ENCODE data around the gene RHOBTB1. TPM values are rescaled to one million over a fixed set of nuclear protein-coding genes. Genes with fewer than 3 reads are reported as not detected.
A peak's percentile ranks its signal among the peaks of the same experiment; 100 is the strongest.

The RHOBTB1 gene, protein sequence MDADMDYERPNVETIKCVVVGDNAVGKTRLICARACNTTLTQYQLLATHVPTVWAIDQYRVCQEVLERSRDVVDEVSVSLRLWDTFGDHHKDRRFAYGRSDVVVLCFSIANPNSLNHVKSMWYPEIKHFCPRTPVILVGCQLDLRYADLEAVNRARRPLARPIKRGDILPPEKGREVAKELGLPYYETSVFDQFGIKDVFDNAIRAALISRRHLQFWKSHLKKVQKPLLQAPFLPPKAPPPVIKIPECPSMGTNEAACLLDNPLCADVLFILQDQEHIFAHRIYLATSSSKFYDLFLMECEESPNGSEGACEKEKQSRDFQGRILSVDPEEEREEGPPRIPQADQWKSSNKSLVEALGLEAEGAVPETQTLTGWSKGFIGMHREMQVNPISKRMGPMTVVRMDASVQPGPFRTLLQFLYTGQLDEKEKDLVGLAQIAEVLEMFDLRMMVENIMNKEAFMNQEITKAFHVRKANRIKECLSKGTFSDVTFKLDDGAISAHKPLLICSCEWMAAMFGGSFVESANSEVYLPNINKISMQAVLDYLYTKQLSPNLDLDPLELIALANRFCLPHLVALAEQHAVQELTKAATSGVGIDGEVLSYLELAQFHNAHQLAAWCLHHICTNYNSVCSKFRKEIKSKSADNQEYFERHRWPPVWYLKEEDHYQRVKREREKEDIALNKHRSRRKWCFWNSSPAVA
- not detected for total RNA-seq

GRCh38 chr10:60944058-60944909, at the start of gene RHOBTB1:
Gene RHOBTB1, minus strand, starts transcription at chr10:60944185. Its CDS starts 32,643 bp downstream, at chr10:60911542.
- Mint-ChIP-seq H3K9me3 (no peaks in the 10 kb centered on the region), H3K27me3 (ENCODE audit: low read depth) (peaks cover 62% of the 10 kb centered on the region), H3K36me3 (ENCODE audit: low read depth) (no peaks in the 10 kb centered on the region), H3K4me3 (peak within 1 kb of the TSS; percentile 62), H3K27ac (no peak within 1 kb of the TSS), H3K4me1 (ENCODE audit: low read depth) (peaks cover 8% of the 10 kb centered on the region)
- intact Hi-C loops (cut with micrococcal nuclease), result loop anchor here (5.0 kb wide), 1 partner anchor 127 kb away; no protein-coding TSS in a partner anchor
- peak; percentile 33 for DNase-seq
- CTCF ChIA-PET, result no interaction called here

GRCh38 chr10:60992636-60993035, 48.7 kb upstream of the RHOBTB1 start:
- peaks cover 8% of the 10 kb centered on the region for H3K27me3 Mint-ChIP-seq (ENCODE audit: low read depth)
- H3K36me3 Mint-ChIP-seq (ENCODE audit: low read depth), result no peaks in the 10 kb centered on the region
- no peaks in the 10 kb centered on the region for H3K9me3 Mint-ChIP-seq
- no peak for DNase-seq
- H3K27ac Mint-ChIP-seq, result no peak overlapping the region
- CTCF ChIA-PET, result no interaction called here
- intact Hi-C loops (cut with micrococcal nuclease), result no loop called here
- no peaks in the 10 kb centered on the region for H3K4me1 Mint-ChIP-seq (ENCODE audit: low read depth)
- H3K4me3 Mint-ChIP-seq, result no peak overlapping the region

- H3K4me1 Mint-ChIP-seq (ENCODE audit: low read depth), result no peaks in the 10 kb centered on the region
- no peak overlapping the region for H3K27ac Mint-ChIP-seq
- no peak for DNase-seq
- CTCF ChIA-PET, result no interaction called here
- no peaks in the 10 kb centered on the region for H3K9me3 Mint-ChIP-seq
- no peaks in the 10 kb centered on the region for H3K36me3 Mint-ChIP-seq (ENCODE audit: low read depth)
- no peak overlapping the region for H3K4me3 Mint-ChIP-seq
- intact Hi-C loops (cut with micrococcal nuclease), result no loop called here
- peaks cover 5% of the 10 kb centered on the region for H3K27me3 Mint-ChIP-seq (ENCODE audit: low read depth)
Measured at GRCh38 chr10:60990663-60991062, 46.7 kb upstream of the RHOBTB1 start.

DNA sequence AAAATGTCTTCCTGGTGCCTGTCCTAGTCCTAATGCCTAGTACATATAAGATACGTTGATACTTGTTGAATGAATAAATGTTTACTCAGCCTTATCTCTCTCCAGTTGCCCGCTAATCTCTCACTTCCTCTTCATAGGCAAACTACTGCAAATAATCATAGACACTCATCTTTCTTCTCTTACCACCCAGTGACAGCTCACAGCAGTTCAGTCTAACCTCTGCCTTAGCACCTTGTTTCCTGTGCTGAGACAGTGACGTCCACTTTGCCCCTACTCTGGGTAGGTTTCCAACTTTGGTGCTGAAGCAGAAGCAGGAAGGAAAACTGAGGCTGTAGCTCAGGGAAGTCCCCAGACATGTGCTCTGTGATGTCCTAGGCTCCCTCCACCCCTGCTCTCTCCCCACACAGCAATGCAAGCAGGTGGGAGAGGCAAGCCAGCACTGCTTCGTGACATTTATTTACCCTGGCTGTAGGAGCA, 45.5 kb upstream of the RHOBTB1 start:
- H3K4me3 Mint-ChIP-seq, result no peak overlapping the region
- H3K36me3 Mint-ChIP-seq (ENCODE audit: low read depth), result no peaks in the 10 kb centered on the region
- no peak overlapping the region for H3K27ac Mint-ChIP-seq
- intact Hi-C loops (cut with micrococcal nuclease), result no loop called here
- no peaks in the 10 kb centered on the region for H3K9me3 Mint-ChIP-seq
- CTCF ChIA-PET, result no interaction called here
- no peak for DNase-seq
- no peaks in the 10 kb centered on the region for H3K4me1 Mint-ChIP-seq (ENCODE audit: low read depth)
- peaks cover 5% of the 10 kb centered on the region for H3K27me3 Mint-ChIP-seq (ENCODE audit: low read depth)

DNA sequence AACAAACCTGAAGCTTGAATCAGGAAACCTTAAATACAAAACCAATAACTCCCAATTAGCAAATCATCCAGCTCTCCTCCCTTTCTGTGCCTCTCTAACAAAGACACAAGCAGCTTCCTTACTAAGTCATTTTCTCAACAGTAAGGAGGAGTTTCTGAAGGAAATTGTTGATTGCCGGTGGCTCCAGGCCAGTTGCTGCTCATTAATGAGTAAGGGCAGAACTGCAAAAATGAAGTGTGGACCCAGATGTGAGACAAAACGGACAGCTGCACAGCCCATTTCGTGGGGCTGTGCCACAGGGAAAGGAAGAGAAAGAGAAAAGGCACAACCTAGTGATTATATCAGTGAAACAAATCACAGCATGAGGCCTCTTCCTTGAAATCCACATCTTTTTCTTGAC, 42.8 kb upstream of the RHOBTB1 start:
- intact Hi-C loops (cut with micrococcal nuclease), result no loop called here
- Mint-ChIP-seq H3K9me3 (no peaks in the 10 kb centered on the region), H3K4me1 (ENCODE audit: low read depth) (no peaks in the 10 kb centered on the region), H3K27me3 (ENCODE audit: low read depth) (peaks cover 5% of the 10 kb centered on the region), H3K36me3 (ENCODE audit: low read depth) (no peaks in the 10 kb centered on the region), H3K4me3 (no peak overlapping the region), H3K27ac (no peak overlapping the region)
- CTCF ChIA-PET, result no interaction called here
- DNase-seq, result no peak

GRCh38 chr10:60985951-60986350, 42.0 kb upstream of the RHOBTB1 start:
- no peak for DNase-seq
- intact Hi-C loops (cut with micrococcal nuclease), result no loop called here
- H3K27ac Mint-ChIP-seq, result no peak overlapping the region

GRCh38 chr10:60980997-60981396, 37.0 kb upstream of the RHOBTB1 start:
- no peaks in the 10 kb centered on the region for H3K36me3 Mint-ChIP-seq (ENCODE audit: low read depth)
- intact Hi-C loops (cut with micrococcal nuclease), result no loop called here
- H3K27me3 Mint-ChIP-seq (ENCODE audit: low read depth), result peaks cover 4% of the 10 kb centered on the region
- H3K9me3 Mint-ChIP-seq, result no peaks in the 10 kb centered on the region
- no peak for DNase-seq
- CTCF ChIA-PET, result interaction anchor here (0.6 kb wide), 1 partner anchor 417 kb away, joined by 3 read pairs; no protein-coding TSS in a partner anchor
- H3K27ac Mint-ChIP-seq, result no peak overlapping the region
- H3K4me1 Mint-ChIP-seq (ENCODE audit: low read depth), result no peaks in the 10 kb centered on the region
- H3K4me3 Mint-ChIP-seq, result no peak overlapping the region

More at GRCh38 chr10:60985951-60986350, 42.0 kb upstream of the RHOBTB1 start:
- Mint-ChIP-seq H3K36me3 (ENCODE audit: low read depth) (no peaks in the 10 kb centered on the region), H3K4me3 (no peak overlapping the region), H3K9me3 (no peaks in the 10 kb centered on the region), H3K4me1 (ENCODE audit: low read depth) (no peaks in the 10 kb centered on the region), H3K27me3 (ENCODE audit: low read depth) (peaks cover 5% of the 10 kb centered on the region)
- CTCF ChIA-PET, result no interaction called here

GRCh38 chr10:60979667-60980104, 35.7 kb upstream of the RHOBTB1 start:
- Mint-ChIP-seq H3K4me1 (ENCODE audit: low read depth) (peaks cover 4% of the 10 kb centered on the region), H3K4me3 (no peak overlapping the region), H3K27ac (no peak overlapping the region), H3K36me3 (ENCODE audit: low read depth) (no peaks in the 10 kb centered on the region), H3K27me3 (ENCODE audit: low read depth) (peaks cover 7% of the 10 kb centered on the region), H3K9me3 (no peaks in the 10 kb centered on the region)
- CTCF ChIA-PET, result no interaction called here
- DNase-seq, result no peak
- intact Hi-C loops (cut with micrococcal nuclease), result loop anchor here (10.0 kb wide), 1 partner anchor 905 kb away; no protein-coding TSS in a partner anchor

- intact Hi-C loops (cut with micrococcal nuclease), result loop anchor here (10.0 kb wide), 1 partner anchor 906 kb away; no protein-coding TSS in a partner anchor
- DNase-seq, result no peak
- H3K36me3 Mint-ChIP-seq (ENCODE audit: low read depth), result no peaks in the 10 kb centered on the region
- H3K27ac Mint-ChIP-seq, result no peak overlapping the region
- peaks cover 8% of the 10 kb centered on the region for H3K4me1 Mint-ChIP-seq (ENCODE audit: low read depth)
- no peak overlapping the region for H3K4me3 Mint-ChIP-seq
- CTCF ChIA-PET, result interaction anchor here (0.7 kb wide), 1 partner anchor 314 kb away, joined by 3 read pairs; no protein-coding TSS in a partner anchor
- H3K9me3 Mint-ChIP-seq, result no peaks in the 10 kb centered on the region
- peaks cover 7% of the 10 kb centered on the region for H3K27me3 Mint-ChIP-seq (ENCODE audit: low read depth)
Measured at GRCh38 chr10:60978287-60979115, 34.5 kb upstream of the RHOBTB1 start.

DNA sequence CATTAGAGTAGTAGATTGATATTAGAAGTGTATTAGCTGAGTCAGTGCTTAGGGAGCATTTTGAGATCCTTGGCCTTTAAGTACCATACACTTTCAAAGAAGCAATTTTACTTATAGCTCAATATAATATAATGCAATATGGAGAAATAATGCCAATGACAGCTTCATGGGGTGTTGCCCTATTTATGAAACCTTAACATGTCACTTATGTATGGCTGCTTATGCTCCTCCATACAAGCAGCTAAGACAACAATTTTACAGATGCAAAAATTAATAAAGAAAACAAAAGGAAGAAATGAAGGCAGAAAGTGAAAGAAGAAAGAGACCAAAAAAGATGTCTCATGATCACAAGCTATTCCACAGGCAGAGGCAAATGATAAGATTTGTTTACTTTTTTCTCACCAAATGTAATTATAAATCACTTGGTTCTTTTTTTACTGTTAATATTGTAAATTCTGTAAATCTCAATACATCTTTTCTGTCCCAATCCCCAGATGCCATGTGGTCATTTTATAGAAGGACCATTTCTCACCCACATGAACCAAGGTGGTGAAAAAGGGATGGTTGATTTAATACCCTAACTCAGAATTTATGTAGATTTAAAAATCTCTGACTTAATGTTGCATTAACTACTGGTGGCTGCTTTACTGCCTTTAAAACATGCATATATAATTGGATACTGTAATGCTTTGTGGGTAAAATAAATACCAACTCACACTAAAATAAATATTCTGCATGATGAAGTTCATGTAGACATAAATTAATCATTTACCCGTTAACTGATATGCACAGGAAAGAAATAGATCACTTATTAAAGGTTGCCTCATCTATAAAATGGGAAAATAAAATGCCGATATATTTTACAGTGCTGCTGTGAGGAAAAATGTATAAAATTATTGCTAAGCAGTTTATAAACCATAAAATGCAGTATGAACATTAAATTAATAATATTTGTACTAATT, 33.5 kb upstream of the RHOBTB1 start:
- Mint-ChIP-seq H3K27ac (no peak overlapping the region), H3K36me3 (ENCODE audit: low read depth) (no peaks in the 10 kb centered on the region), H3K27me3 (ENCODE audit: low read depth) (peaks cover 7% of the 10 kb centered on the region), H3K9me3 (no peaks in the 10 kb centered on the region), H3K4me3 (no peak overlapping the region), H3K4me1 (ENCODE audit: low read depth) (peaks cover 8% of the 10 kb centered on the region)
- DNase-seq, result no peak
- intact Hi-C loops (cut with micrococcal nuclease), result loop anchor here (10.0 kb wide), 1 partner anchor 907 kb away; no protein-coding TSS in a partner anchor
- CTCF ChIA-PET, result interaction anchor here (0.6 to 0.8 kb wide), 2 partner anchors 146 to 207 kb away, joined by 3 read pairs; no protein-coding TSS in a partner anchor
